PC-3 (cell line): Measurements from ENCODE around the gene TBX10. TPM values are rescaled to one million over a fixed set of nuclear protein-coding genes. Genes with fewer than 3 reads are reported as not detected.

Experiments
- ATAC-seq: fragments of 200-7000 bp; cut with Tn5 transposase; 2 replicates; pipeline ENCODE4 v1.9.1; 2020; ENCODE audit warnings: mild to moderate bottlenecking, moderate library complexity
- BruUV-seq: library from RNA; stranded (reverse); fragments of 400-500 nt; replicated peaks from 2 replicates; lab custom pipeline; 2021; lab: Mats Ljungman, UMichigan
- CTCF ChIA-PET: fragments of 300-600 bp; sonication (Branson Sonifier 250); formaldehyde crosslinking; loops from one replicate; lab custom pipeline; 2022; ENCODE audit warnings: antibody characterized with exemption; lab: Charles Lee
- POLR2A ChIA-PET: fragments of 300-600 bp; sonication (Branson Sonifier 250); formaldehyde crosslinking; loops from one replicate; lab custom pipeline; 2022; ENCODE audit warnings: antibody characterized with exemption; ENCODE audit not compliant: unreplicated experiment; lab: Charles Lee
- DNase-seq: peaks from one replicate; pipeline ENCODE4 v3.0.0-alpha.2; 2015
- H2AFZ ChIP-seq: fragments of 300-600 bp; sonication (generic); 2 replicates; pipeline ENCODE4 v1.6.0; 2016; ENCODE audit warnings: antibody characterized with exemption, low read length
- H3F3A ChIP-seq: fragments of 300-600 bp; sonication (generic); one replicate; pipeline ENCODE4 v1.6.0; 2017; ENCODE audit warnings: antibody characterized with exemption, low read length, control low read depth, mild to moderate bottlenecking; ENCODE audit not compliant: unreplicated experiment
- H3K27ac ChIP-seq: fragments of 300-600 bp; sonication (generic); 2 replicates; pipeline ENCODE4 v1.5.1; 2016; ENCODE audit warnings: mild to moderate bottlenecking, low read length
- H3K27me3 ChIP-seq: fragments of 300-600 bp; sonication (generic); 2 replicates; pipeline ENCODE4 v1.6.1; 2016; ENCODE audit warnings: low read length, mixed read lengths
- H3K36me3 ChIP-seq: fragments of 300-600 bp; sonication (generic); 2 replicates; pipeline ENCODE4 v1.6.1; 2016; ENCODE audit warnings: low read depth, mixed run types, low read length, mixed read lengths
- H3K4me1 ChIP-seq: fragments of 300-600 bp; sonication (generic); 2 replicates; pipeline ENCODE4 v1.5.1; 2016; ENCODE audit warnings: low read length; ENCODE audit not compliant: insufficient read depth
- H3K4me2 ChIP-seq: fragments of 300-600 bp; sonication (generic); 2 replicates; pipeline ENCODE4 v1.6.0; 2016; ENCODE audit warnings: low read length
- H3K4me3 ChIP-seq: fragments of 300-600 bp; sonication (generic); 2 replicates; pipeline ENCODE4 v1.5.1; 2016; ENCODE audit warnings: mild to moderate bottlenecking, low read length, mixed read lengths
- H3K79me2 ChIP-seq: fragments of 300-600 bp; sonication (generic); 2 replicates; pipeline ENCODE4 v1.6.1; 2017; ENCODE audit warnings: low read length, mixed read lengths
- H3K9ac ChIP-seq: fragments of 300-600 bp; sonication (generic); 2 replicates; pipeline ENCODE4 v1.6.0; 2016; ENCODE audit warnings: mild to moderate bottlenecking, low read length
- H3K9me2 ChIP-seq: fragments of 300-600 bp; sonication (generic); replicated peaks from 2 replicates; pipeline ENCODE4 v1.6.1; 2016; ENCODE audit warnings: mixed run types, low read length, mixed read lengths
- H3K9me3 ChIP-seq: fragments of 300-600 bp; sonication (generic); 2 replicates; pipeline ENCODE4 v1.6.1; 2016; ENCODE audit warnings: low read length, mixed read lengths
- H4K20me1 ChIP-seq: fragments of 300-600 bp; sonication (generic); 2 replicates; pipeline ENCODE4 v1.6.1; 2016; ENCODE audit warnings: low read length, mixed read lengths
- EZH2 ChIP-seq: fragments of 300-600 bp; sonication (generic); IDR thresholded peaks from one replicate; pipeline ENCODE4 v1.6.1; 2017; ENCODE audit warnings: antibody characterized with exemption, mild to moderate bottlenecking, low read length; ENCODE audit not compliant: unreplicated experiment
- EZH2phosphoT487 ChIP-seq: fragments of 300-600 bp; sonication (generic); IDR thresholded peaks from 2 replicates; pipeline ENCODE4 v1.6.1; 2018; ENCODE audit warnings: mild to moderate bottlenecking, antibody characterized with exemption, low read length, borderline replicate concordance
- intact Hi-C: fragments of 100-400 bp; cut with micrococcal nuclease; formaldehyde crosslinking; loops from 2 replicates; pipeline ENCODE4 v1.9.0; 2023
- total RNA-seq: library from RNA; depleted of rRNA; stranded (reverse); fragments of >200 nt; gene quantifications from 2 replicates; pipeline ENCODE4 v1.2.3, GENCODE V29; 2014
- TF ChIP-seq, protein P1 (sequence below): fragments of 300-600 bp; sonication (generic); conservative IDR thresholded peaks from 2 replicates; pipeline ENCODE4 v1.5.1; 2017; ENCODE audit warnings: antibody characterized with exemption, low read depth, mild to moderate bottlenecking, low read length

The TBX10 gene
- total RNA-seq, 1 experiment from 2014 or later, result not detected

DNA sequence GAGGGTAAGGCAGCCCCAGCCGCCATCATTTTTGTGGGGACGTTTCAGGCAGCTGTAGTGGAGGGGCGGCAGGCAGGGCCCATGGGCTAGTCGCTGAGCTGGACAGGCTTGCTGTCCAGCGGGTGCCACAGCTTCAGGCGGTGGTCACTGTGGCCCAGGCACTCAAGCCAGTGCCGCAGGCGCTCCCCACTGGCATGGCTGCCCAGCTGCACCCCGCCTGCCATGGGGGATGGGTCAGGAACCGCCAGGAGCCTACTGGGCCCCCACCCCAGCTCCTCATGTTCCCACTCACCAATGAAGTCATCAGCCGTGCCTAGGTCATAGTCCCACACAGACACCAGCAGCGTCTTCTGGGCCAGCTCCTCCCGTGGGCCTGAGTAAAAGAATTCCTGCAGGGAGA, 26.8 kb downstream of the TBX10 start:
- DNase-seq, result no peak
- POLR2A ChIA-PET, result no interaction called here
- CTCF ChIA-PET, result no interaction called here

DNA sequence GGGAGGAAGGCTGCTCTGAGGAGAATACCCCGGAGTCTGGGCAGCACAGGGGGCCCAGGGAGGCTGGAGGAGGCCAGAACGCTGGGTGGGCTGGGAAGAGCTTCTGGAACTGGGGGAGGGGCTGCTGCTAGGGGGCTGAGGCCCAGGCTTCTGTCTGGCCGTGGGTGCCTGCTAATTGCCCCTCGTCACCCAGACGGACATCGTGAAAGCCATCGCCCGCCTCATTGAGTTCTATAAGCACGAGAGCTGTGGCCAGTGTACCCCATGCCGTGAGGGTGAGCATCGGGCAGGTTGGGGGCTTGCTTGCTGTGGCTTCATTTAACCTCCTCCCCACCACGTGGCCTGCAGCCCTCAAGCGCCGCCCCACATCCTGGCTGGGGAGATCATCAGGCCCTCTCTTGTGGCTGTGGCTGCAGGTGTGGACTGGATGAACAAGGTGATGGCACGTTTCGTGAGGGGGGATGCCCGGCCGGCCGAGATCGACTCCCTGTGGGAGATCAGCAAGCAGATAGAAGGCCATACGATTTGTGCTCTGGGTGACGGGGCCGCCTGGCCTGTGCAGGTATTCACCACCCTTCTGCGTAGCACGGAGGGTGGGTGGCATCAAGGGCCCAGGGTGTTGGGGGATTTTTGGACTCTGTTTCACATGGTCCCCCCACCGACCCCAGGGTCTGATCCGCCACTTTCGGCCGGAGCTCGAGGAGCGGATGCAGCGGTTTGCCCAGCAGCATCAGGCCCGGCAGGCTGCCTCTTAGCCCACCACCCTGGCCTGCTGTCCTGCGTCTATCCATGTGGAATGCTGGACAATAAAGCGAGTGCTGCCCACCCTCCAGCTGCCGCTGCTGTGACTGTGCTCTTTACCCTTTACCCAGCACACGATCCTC, 27.6 kb downstream of the TBX10 start:
- TF ChIP-seq EZH2phosphoT487 (no peak), EZH2 (no peak)
- TF ChIP-seq, protein P1, sequence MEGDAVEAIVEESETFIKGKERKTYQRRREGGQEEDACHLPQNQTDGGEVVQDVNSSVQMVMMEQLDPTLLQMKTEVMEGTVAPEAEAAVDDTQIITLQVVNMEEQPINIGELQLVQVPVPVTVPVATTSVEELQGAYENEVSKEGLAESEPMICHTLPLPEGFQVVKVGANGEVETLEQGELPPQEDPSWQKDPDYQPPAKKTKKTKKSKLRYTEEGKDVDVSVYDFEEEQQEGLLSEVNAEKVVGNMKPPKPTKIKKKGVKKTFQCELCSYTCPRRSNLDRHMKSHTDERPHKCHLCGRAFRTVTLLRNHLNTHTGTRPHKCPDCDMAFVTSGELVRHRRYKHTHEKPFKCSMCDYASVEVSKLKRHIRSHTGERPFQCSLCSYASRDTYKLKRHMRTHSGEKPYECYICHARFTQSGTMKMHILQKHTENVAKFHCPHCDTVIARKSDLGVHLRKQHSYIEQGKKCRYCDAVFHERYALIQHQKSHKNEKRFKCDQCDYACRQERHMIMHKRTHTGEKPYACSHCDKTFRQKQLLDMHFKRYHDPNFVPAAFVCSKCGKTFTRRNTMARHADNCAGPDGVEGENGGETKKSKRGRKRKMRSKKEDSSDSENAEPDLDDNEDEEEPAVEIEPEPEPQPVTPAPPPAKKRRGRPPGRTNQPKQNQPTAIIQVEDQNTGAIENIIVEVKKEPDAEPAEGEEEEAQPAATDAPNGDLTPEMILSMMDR, result no peak
- intact Hi-C loops, result no loop called here
- ATAC-seq, result no peak
- Histone ChIP-seq H3K4me2 (no peak overlapping the region), H3F3A (no peaks in the 10 kb centered on the region), H3K4me3 (no peak overlapping the region), H3K79me2 (peaks cover 21% of the 10 kb centered on the region), H3K36me3 (peaks cover 28% of the 10 kb centered on the region), H3K4me1 (peaks cover 9% of the 10 kb centered on the region; the same call in 1 of the 2 replicates), H4K20me1 (no peaks in the 10 kb centered on the region), H3K27ac (no peak overlapping the region), H3K9ac (no peak overlapping the region), H2AFZ (no peak overlapping the region), H3K9me2 (no peaks in the 10 kb centered on the region), H3K27me3 (no peaks in the 10 kb centered on the region), H3K9me3 (no peaks in the 10 kb centered on the region)
- no TSS peak for BruUV-seq
- POLR2A ChIA-PET, result no interaction called here
- CTCF ChIA-PET, result no interaction called here
- no peak for DNase-seq

More for the DNA sequence above, 26.8 kb downstream of the TBX10 start:
- Histone ChIP-seq H2AFZ (no peak overlapping the region), H3F3A (no peaks in the 10 kb centered on the region), H3K27me3 (no peaks in the 10 kb centered on the region), H3K9me3 (no peaks in the 10 kb centered on the region), H4K20me1 (no peaks in the 10 kb centered on the region), H3K9me2 (no peaks in the 10 kb centered on the region), H3K79me2 (peaks cover 13% of the 10 kb centered on the region), H3K4me3 (no peak overlapping the region), H3K4me2 (no peak overlapping the region), H3K4me1 (peaks cover 4% of the 10 kb centered on the region; the same call in 1 of the 2 replicates), H3K27ac (no peak overlapping the region), H3K9ac (no peak overlapping the region), H3K36me3 (peaks cover 28% of the 10 kb centered on the region)
- TF ChIP-seq EZH2, result no peak
- BruUV-seq, result no TSS peak
- ATAC-seq, result no peak
- intact Hi-C loops, result no loop called here

DNA sequence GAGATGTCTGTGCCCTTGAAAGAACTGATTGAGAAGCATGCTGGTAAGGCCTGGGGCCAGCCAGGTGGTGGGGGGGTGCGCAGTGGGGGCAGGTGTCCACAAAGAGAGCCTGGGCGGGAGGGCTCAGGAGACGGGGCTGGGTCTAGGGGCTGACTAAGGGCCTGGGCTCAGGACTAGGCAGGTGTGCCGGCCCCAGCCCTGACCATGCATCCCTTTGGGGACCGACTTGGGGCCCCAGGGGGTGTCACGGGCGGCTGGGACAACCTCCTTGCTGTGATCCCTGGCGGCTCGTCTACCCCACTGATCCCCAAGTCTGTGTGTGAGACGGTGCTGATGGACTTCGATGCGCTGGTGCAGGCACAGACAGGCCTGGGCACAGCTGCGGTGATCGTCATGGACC, 28.4 kb downstream of the TBX10 start:
- H3K27me3 ChIP-seq, result no peaks in the 10 kb centered on the region
- DNase-seq (no peak), ATAC-seq (no peak)
- H3K4me1 ChIP-seq, result peaks cover 10% of the 10 kb centered on the region; the same call in 1 of the 2 replicates
- no peak overlapping the region for H3K4me2 ChIP-seq
- peaks cover 28% of the 10 kb centered on the region for H3K36me3 ChIP-seq
- intact Hi-C loops, result no loop called here
- CTCF ChIA-PET, result no interaction called here
- no peak overlapping the region for H3K27ac ChIP-seq
- no TSS peak for BruUV-seq
- H2AFZ ChIP-seq, result no peak overlapping the region
- no peaks in the 10 kb centered on the region for H3K9me2 ChIP-seq
- H3K9ac ChIP-seq, result no peak overlapping the region
- no peaks in the 10 kb centered on the region for H4K20me1 ChIP-seq
- H3K79me2 ChIP-seq, result peaks cover 23% of the 10 kb centered on the region
- no peaks in the 10 kb centered on the region for H3K9me3 ChIP-seq
- H3F3A ChIP-seq, result no peaks in the 10 kb centered on the region
- TF ChIP-seq EZH2 (no peak), EZH2phosphoT487 (no peak)
- TF ChIP-seq, protein P1, result no peak
- H3K4me3 ChIP-seq, result no peak overlapping the region
- POLR2A ChIA-PET, result no interaction called here
